Measurements from ENCODE around the gene GJE1.
"Not testable (repeated sequence)": the region's sequence is repeated elsewhere in the genome, so short reads cannot be mapped to it uniquely, and the experiment has no call there.

The GJE1 gene

GRCh38 chr6:142132625-142133024 lies at the start of gene GJE1:
Gene GJE1 (plus strand): TSS chr6:142132925. CDS start chr6:142133159, 234 bp downstream.
- no peak for TF ChIP-seq CTCF (conservative IDR thresholded peaks at IDR 0.05; ENCODE audit: low read length)
- no peak for DNase-seq (ENCODE audit: low read depth)

DNA sequence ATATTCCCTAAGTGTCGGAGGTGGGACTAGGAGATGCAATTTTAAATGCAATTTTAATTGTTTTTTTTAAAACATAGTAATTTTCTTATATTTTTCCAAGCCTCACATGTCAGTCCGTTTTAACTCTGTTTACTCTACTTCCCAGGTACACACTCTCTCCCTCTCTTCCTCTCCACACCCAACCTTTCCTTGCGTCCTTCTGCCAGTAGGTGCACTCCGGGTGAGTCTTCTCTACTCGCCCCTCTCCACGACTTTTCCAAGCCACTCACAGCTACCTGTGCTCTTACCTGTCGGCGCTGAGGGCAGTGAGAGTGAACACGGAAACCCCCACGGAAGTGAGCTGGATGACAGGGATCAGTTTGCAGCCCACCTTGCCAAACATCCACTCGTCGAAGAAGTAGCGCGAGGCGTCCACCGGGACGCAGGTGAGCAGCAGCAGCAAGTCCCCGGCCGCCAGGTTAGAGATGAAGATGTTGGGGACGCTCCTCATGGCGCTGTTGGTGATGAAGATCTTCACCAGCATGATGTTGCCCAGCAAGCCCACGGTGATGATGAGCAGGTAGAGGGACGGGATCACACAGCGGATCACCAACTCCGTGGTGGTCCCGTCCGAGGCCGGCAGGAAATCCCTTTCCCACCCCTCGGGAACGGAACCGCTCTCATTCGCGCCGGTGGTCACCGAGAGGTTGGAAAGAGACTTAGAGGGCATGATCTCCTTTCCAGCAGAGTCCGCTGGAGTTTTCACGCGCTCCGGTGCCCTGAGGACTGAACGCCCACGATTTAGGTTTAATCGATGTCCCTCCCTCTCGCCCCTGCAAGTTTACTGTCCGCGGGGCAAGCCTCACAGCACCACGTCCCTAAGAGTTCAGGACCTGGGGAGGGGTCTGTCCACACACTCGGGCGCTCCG lies 44.5 kb upstream of the GJE1 start:
- H3K4me3 ChIP-seq (ENCODE audit: low read length): no peak overlapping the region
- TF ChIP-seq CTCF (conservative IDR thresholded peaks at IDR 0.05; ENCODE audit: low read length): no peak
- no peak for DNase-seq (ENCODE audit: low read depth)

More at GRCh38 chr6:142132625-142133024, at the start of gene GJE1:
- H3K4me3 ChIP-seq (ENCODE audit: low read length): no peak within 1 kb of the TSS

GRCh38 chr6:142088858-142089216 lies 43.9 kb upstream of the GJE1 start:
- peak; percentile 28 for DNase-seq (ENCODE audit: low read depth)
- no peak for TF ChIP-seq CTCF (conservative IDR thresholded peaks at IDR 0.05; ENCODE audit: low read length)
- no peak overlapping the region for H3K4me3 ChIP-seq (ENCODE audit: low read length)

DNA sequence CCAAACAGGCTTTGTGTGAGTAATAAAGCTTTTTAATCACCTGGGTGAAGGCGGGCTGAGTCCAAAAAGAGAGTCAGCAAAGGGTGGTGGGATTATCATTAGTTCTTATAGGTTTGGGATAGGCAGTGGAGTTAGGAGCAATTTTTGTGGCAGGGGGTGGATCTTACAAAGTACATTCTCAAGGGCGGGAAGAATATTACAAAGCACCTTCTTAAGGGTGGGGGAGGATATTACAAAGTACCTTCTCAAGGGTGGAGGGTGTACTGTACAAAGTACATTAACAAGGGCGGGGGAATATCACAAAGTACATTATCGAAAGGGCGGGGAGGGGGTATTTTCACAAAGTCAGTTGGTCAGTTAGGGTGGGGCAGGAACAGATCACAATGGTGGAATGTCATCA lies 27.9 kb upstream of the GJE1 start:
- DNase-seq (ENCODE audit: low read depth); H3K4me3 ChIP-seq (ENCODE audit: low read length): not testable (repeated sequence)

DNA sequence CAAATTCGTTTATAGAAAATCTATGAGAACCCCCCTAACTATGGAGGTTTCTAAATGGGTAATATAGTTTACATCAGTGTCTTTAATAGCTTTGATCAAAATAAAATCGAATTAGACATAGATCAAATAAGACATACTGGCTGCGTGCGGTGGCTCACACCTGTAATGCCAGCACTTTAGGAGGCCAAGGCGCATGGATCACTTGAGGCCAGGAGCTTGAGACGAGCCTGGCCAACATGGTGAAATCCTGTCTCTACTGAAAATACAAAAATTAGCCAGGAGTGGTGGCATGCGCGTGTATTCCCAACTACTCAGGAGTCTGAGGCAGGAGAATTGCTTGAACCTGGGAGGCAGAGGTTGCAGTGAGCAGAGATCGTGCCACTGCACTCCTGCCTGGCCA lies 21.9 kb upstream of the GJE1 start:
- H3K4me3 ChIP-seq (ENCODE audit: low read length); DNase-seq (ENCODE audit: low read depth): not testable (repeated sequence)

DNA sequence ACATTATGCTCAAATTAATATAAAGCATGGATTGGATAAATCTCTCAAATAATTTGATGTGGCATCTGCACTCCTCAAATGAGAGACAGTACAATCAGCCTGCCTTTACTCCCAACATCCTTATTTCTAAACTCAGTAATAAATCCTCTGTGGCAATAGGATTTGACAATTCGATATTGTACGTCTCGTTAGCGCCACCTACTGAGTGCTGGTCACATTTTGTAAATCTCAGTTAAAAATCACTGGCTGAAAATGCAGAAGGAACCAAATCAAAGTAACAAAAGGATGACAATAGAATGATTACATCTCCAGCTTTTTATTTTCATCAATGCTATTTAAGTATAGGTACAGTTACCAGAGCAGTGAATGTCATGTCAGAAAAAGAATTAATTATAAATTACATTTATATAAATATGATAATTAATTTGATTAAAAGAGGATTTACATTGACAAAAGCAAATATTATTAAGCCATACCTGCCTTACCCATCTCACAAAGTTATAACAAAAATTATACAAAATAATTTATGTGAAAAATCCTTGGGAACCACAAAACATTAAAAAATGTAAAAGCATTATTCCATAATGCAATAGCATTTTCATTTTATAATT lies 20.2 kb upstream of the GJE1 start:
- no peak overlapping the region for H3K4me3 ChIP-seq (ENCODE audit: low read length)
- peak; percentile 94 for TF ChIP-seq CTCF (conservative IDR thresholded peaks at IDR 0.05; ENCODE audit: low read length)
- DNase-seq (ENCODE audit: low read depth): peak; percentile 75

- no peak for TF ChIP-seq CTCF (conservative IDR thresholded peaks at IDR 0.05; ENCODE audit: low read length)
- no peak overlapping the region for H3K4me3 ChIP-seq (ENCODE audit: low read length)
- no peak for DNase-seq (ENCODE audit: low read depth)
Measured at GRCh38 chr6:142117366-142117765, 15.4 kb upstream of the GJE1 start.

DNA sequence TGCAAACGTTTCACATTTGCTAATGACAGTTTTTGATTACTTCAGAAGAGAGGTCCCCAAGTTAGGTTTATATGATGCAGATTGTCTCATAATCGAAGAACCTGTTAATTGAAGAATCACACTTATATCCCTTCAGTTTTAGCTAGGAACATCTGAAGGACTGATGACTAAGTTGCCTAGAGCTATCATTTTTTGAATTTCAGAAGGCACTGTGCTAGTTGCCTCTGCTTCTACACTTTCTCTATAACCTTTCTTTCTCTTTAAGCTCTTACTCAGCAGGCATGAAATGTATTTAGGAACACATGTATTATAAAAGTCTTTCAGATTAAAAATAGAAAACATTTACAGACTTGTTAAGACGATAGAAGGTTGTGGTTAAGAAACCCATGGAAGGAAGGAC lies 14.4 kb upstream of the GJE1 start:
- TF ChIP-seq CTCF (conservative IDR thresholded peaks at IDR 0.05; ENCODE audit: low read length): no peak
- H3K4me3 ChIP-seq (ENCODE audit: low read length): no peak overlapping the region
- DNase-seq (ENCODE audit: low read depth): no peak

Measured in AG10803 (cell line).